K562 (cell line): ENCODE data around the gene HUNK. TPM values are rescaled to one million over a fixed set of nuclear protein-coding genes. Genes with fewer than 3 reads are reported as not detected.

Experiments used
- ATAC-seq: fragments of 200-7000 bp; cut with Tn5 transposase; 3 replicates; pipeline ENCODE4 v1.9.1; 2020; ENCODE audit warnings: moderate library complexity
- BruUV-seq: library from RNA; stranded (reverse); fragments of 400-500 nt; replicated peaks from 2 replicates; lab custom pipeline; 2021; lab: Mats Ljungman, UMichigan
- CTCF ChIA-PET: fragments of 300-600 bp; formaldehyde crosslinking; extraction: SDS; loops from one replicate; lab custom pipeline; 2021; ENCODE audit warnings: low intra/inter-chr PET ratio; lab: Yijun Ruan, JAX
- POLR2A ChIA-PET: fragments of 300-600, 350-650 bp; sonication (Branson Sonifier 250); formaldehyde crosslinking; extraction: SDS; loops from one replicate; lab custom pipeline; 2021; ENCODE audit warnings: antibody characterized with exemption, inconsistent platforms; lab: Yijun Ruan, JAX
- DNase-seq, 4 experiments: peaks; one replicate each; pipeline versions ENCODE4 v3.0.0 to v3.0.0-alpha.2; 2011 to 2018; ENCODE audit warnings: low spot score in 3 of 4, mixed read lengths in 3 of 4; ENCODE audit errors: extremely low read depth in 1 of 4
- FAIRE-seq: peaks from 2 replicates; lab custom pipeline; 2011; peaks lifted over from hg19 to GRCh38; lab: Jason Lieb, UNC
- H2AFZ ChIP-seq: 2 replicates; pipeline ENCODE4 v1.6.0; 2011; ENCODE audit warnings: low read depth, low read length, control low read depth, inconsistent platforms
- H3K27ac ChIP-seq: fragments of 200-600 bp; 3 replicates; pipeline ENCODE4 v1.8.0; 2011; ENCODE audit warnings: low read depth, mild to moderate bottlenecking, control low read depth, inconsistent platforms, low read length, moderate library complexity, mixed read lengths; ENCODE audit errors: extremely low read depth
- H3K27me3 ChIP-seq, 2 experiments: fragments of 300-600 bp in 1 of 2; 2 replicates in 1 of 2; 3 replicates in 1 of 2; pipeline versions ENCODE4 v1.6.0 to v1.8.0; 2011; ENCODE audit warnings: inconsistent platforms in 2 of 2, low read length in 2 of 2, mild to moderate bottlenecking in 1 of 2, mixed read lengths in 1 of 2, moderate library complexity in 1 of 2; ENCODE audit not compliant: control insufficient read depth in 2 of 2, insufficient read depth in 2 of 2
- H3K36me3 ChIP-seq: fragments of 300-600 bp; 3 replicates; pipeline ENCODE4 v1.8.0; 2011; ENCODE audit warnings: mild to moderate bottlenecking, low read length, inconsistent platforms; ENCODE audit not compliant: control insufficient read depth, insufficient read depth
- H3K4me1 ChIP-seq, 2 experiments: fragments of 200-600 bp in 1 of 2; replicated peaks in 1 of 2; 2 replicates in 1 of 2; 3 replicates in 1 of 2; pipeline versions ENCODE4 v1.5.1 to v1.8.0; 2011; ENCODE audit warnings: inconsistent platforms in 2 of 2, low read length in 2 of 2, mild to moderate bottlenecking in 1 of 2, mixed read lengths in 1 of 2, moderate library complexity in 1 of 2; ENCODE audit not compliant: control insufficient read depth in 2 of 2, insufficient read depth in 2 of 2
- H3K4me2 ChIP-seq: 2 replicates; pipeline ENCODE4 v1.6.1; 2011; ENCODE audit warnings: low read length, control low read depth, inconsistent platforms, mixed read lengths; ENCODE audit not compliant: insufficient read depth
- H3K4me3 ChIP-seq: fragments of 200-600 bp; sonication (generic), shearing (Covaris generic); 2 replicates; pipeline ENCODE4 v1.5.1; 2016; ENCODE audit warnings: control low read depth, inconsistent platforms
- H3K79me2 ChIP-seq: fragments of 200-600 bp; 3 replicates; pipeline ENCODE4 v1.8.0; 2011; ENCODE audit warnings: low read length, inconsistent platforms; ENCODE audit not compliant: control insufficient read depth, insufficient read depth
- H3K9ac ChIP-seq, 2 experiments: 2 replicates each; pipeline versions ENCODE4 v1.6.0 to v1.6.1; 2011; ENCODE audit warnings: low read depth in 2 of 2, low read length in 2 of 2, control low read depth in 1 of 2, inconsistent platforms in 1 of 2, mild to moderate bottlenecking in 1 of 2, mixed read lengths in 1 of 2; ENCODE audit not compliant: insufficient read depth in 1 of 2
- H3K9me1 ChIP-seq: one replicate; pipeline ENCODE4 v1.6.0; 2011; ENCODE audit warnings: inconsistent platforms, mild to moderate bottlenecking, low read length, moderate library complexity; ENCODE audit not compliant: control insufficient read depth, insufficient read depth
- H3K9me3 ChIP-seq: replicated peaks from 2 replicates; pipeline ENCODE4 v1.5.1; 2011; ENCODE audit warnings: low read depth, low read length, inconsistent platforms; ENCODE audit not compliant: control insufficient read depth, insufficient read depth
- H4K20me1 ChIP-seq: replicated peaks from 2 replicates; pipeline ENCODE4 v1.6.1; 2011; ENCODE audit warnings: low read length, inconsistent platforms, mixed read lengths; ENCODE audit not compliant: control insufficient read depth, insufficient read depth
- CBX1 ChIP-seq: sonication (generic); IDR thresholded peaks from 2 replicates; pipeline ENCODE4 v1.6.1; 2016; ENCODE audit warnings: antibody characterized with exemption, low read depth, mild to moderate bottlenecking
- CCAR2 ChIP-seq: fragments of 200-400 bp; formaldehyde crosslinking; IDR thresholded peaks from 2 replicates; pipeline ENCODE4 v1.6.1; 2017; ENCODE audit warnings: mild to moderate bottlenecking, low read depth, low read length
- CTCFL ChIP-seq: IDR thresholded peaks from 2 replicates; pipeline ENCODE4 v1.6.1; 2011; ENCODE audit warnings: borderline replicate concordance, low read depth, mild to moderate bottlenecking, moderate library complexity, low read length; ENCODE audit not compliant: insufficient read depth, poor library complexity, severe bottlenecking
- EP300 ChIP-seq: IDR thresholded peaks from 2 replicates; pipeline ENCODE4 v1.6.1; 2012; ENCODE audit warnings: low read length, improper control_type of control experiment
- GATAD2A ChIP-seq: fragments of 450-650 bp; IDR thresholded peaks from 2 replicates; pipeline ENCODE4 v1.6.1; 2017
- NCOA1 ChIP-seq: fragments of 450-650 bp; IDR thresholded peaks from 2 replicates; pipeline ENCODE4 v1.6.1; 2016; ENCODE audit warnings: low read depth
- OTX1 ChIP-seq: fragments of 450-650 bp; formaldehyde crosslinking; IDR thresholded peaks from 2 replicates; pipeline ENCODE4 v1.4.0; 2022; ENCODE audit warnings: mild to moderate bottlenecking
- POLR2AphosphoS2 ChIP-seq: IDR thresholded peaks from 2 replicates; pipeline ENCODE4 v1.6.1; 2012; ENCODE audit warnings: low read length, improper control_type of control experiment
- RBM17 ChIP-seq: fragments of 200-400 bp; formaldehyde crosslinking; IDR thresholded peaks from 2 replicates; pipeline ENCODE4 v1.6.1; 2017; ENCODE audit warnings: low read depth, mild to moderate bottlenecking, low read length, borderline replicate concordance
- RBM34 ChIP-seq: fragments of 200-400 bp; formaldehyde crosslinking; IDR thresholded peaks from 2 replicates; pipeline ENCODE4 v1.6.1; 2018; ENCODE audit warnings: low read length, borderline replicate concordance; ENCODE audit not compliant: insufficient read depth
- SPI1 ChIP-seq: IDR thresholded peaks from 2 replicates; pipeline ENCODE4 v1.6.1; 2011; ENCODE audit warnings: low read depth, low read length, control low read depth, borderline replicate concordance
- STAT6 ChIP-seq: sonication (generic); formaldehyde crosslinking; IDR thresholded peaks from 2 replicates; pipeline ENCODE4 v1.8.1; 2023; ENCODE audit warnings: mild to moderate bottlenecking, missing genetic modification reagents
- THRAP3 ChIP-seq: fragments of 450-650 bp; IDR thresholded peaks from 2 replicates; pipeline ENCODE4 v1.6.1; 2016; ENCODE audit warnings: mild to moderate bottlenecking, inconsistent platforms, borderline replicate concordance
- TRIM25 ChIP-seq: fragments of 450-650 bp; IDR thresholded peaks from 2 replicates; pipeline ENCODE4 v1.7.0; 2016; ENCODE audit warnings: borderline replicate concordance
- XRCC4 ChIP-seq: IDR thresholded peaks from one replicate; pipeline ENCODE4 v1.6.1; 2011; ENCODE audit not compliant: insufficient read depth, insufficient read length; ENCODE audit errors: extremely low read depth
- ZKSCAN8 ChIP-seq: fragments of 200-800 bp; sonication (Bioruptor generic); IDR thresholded peaks from 2 replicates; pipeline ENCODE4 v1.6.1; 2016; ENCODE audit warnings: missing genetic modification characterization, missing compliant biosample characterization
- ZNF224 ChIP-seq: sonication (generic); formaldehyde crosslinking; IDR thresholded peaks from 2 replicates; pipeline ENCODE4 v1.8.0; 2022; ENCODE audit warnings: mild to moderate bottlenecking, missing genetic modification reagents
- ZNF780A ChIP-seq: fragments of 250-450 bp; sonication (Bioruptor Pico); IDR thresholded peaks from 2 replicates; pipeline ENCODE4 v1.5.0; 2021; ENCODE audit warnings: mild to moderate bottlenecking
- WGBS: fragments of 100-300 bp; shearing (Covaris generic); methylation state at CpG from one replicate; pipeline ENCODE4 v1.1.6; 2016; ENCODE audit warnings: low coverage, mixed read lengths; ENCODE audit not compliant: insufficient coverage; ENCODE audit errors: missing lambda C conversion rate; 5-methylcytosine and 5-hydroxymethylcytosine counted together
- in situ Hi-C: fragments of 300-500 bp; cut with MboI; formaldehyde crosslinking; loops from 4 replicates; pipeline ENCODE4 v1.15.0; 2018; ENCODE audit warnings: inconsistent platforms, mixed read lengths
- intact Hi-C: fragments of 100-400 bp; cut with micrococcal nuclease; formaldehyde crosslinking; loops from 2 replicates; pipeline ENCODE4 v1.14.2; 2022
- polyA plus RNA-seq, 8 experiments: library from polyadenylated mRNA; depleted of rRNA in 4 of 8; stranded (reverse) in 5 of 8; unstranded in 3 of 8; fragments of >200 nt; fragmentation: Nextera tagmentation in 2 of 8; fragmentation: Illumina TruSeq in 1 of 8; extraction: Ambion mirVana in 2 of 8; extraction: Trizol in 1 of 8; gene quantifications; 2 replicates each; pipeline versions ENCODE4 v1.2.1 to v1.2.3, GENCODE V29; 2011 to 2014; ENCODE audit warnings: inconsistent platforms in 1 of 8, missing spikeins in 1 of 8
- total RNA-seq, 7 experiments: library from RNA; depleted of rRNA in 6 of 7; stranded (reverse); fragments of >200 nt in 6 of 7; fragmentation: Illumina TruSeq in 2 of 7; extraction: Trizol in 2 of 7; gene quantifications; 2 replicates each; pipeline versions ENCODE4 v1.2.1 to v1.2.3, GENCODE V29; 2011 to 2021; ENCODE audit warnings: low replicate concordance in 1 of 7

HUNK gene
- total and polyA plus RNA-seq, 9 of the 15 experiments (the other 6 are each of a cell fraction or from before 2014, with no cell fraction given) = not detected

- Histone ChIP-seq H3K9ac (no peak overlapping the region), H3K4me1 (no peaks in the 10 kb centered on the region), H3K27me3 (peaks cover 11 to 22% of the 10 kb centered on the region in 2 experiments; a peak in 4 of 5 replicates), H4K20me1 (no peaks in the 10 kb centered on the region), H3K79me2 (no peaks in the 10 kb centered on the region), H3K36me3 (no peaks in the 10 kb centered on the region), H3K27ac (no peak overlapping the region), H2AFZ (no peak overlapping the region), H3K4me3 (no peak overlapping the region), H3K4me2 (no peak overlapping the region), H3K9me1 (no peaks in the 10 kb centered on the region), H3K9me3 (no peaks in the 10 kb centered on the region)
- BruUV-seq = no TSS peak
- FAIRE-seq (no peak), DNase-seq (no peak), ATAC-seq (no peak)
- in situ Hi-C loops (no loop called here), intact Hi-C loops (no loop called here)
- POLR2A ChIA-PET = no interaction called here
- WGBS = under 1% methylated on average over 9 of the region's 9 CpGs
- CTCF ChIA-PET = no interaction called here
- no peak for TF ChIP-seq ZKSCAN8
- TF ChIP-seq ZNF224 = no peak
- TF ChIP-seq CTCFL = no peak
- no peak for TF ChIP-seq XRCC4
- TF ChIP-seq CBX1 = no peak
- no peak for TF ChIP-seq RBM17
- no peak for TF ChIP-seq RBM34
- TF ChIP-seq STAT6 = no peak
- TF ChIP-seq OTX1 (CRISPR knock-in tag) = no peak
- TF ChIP-seq TRIM25 = no peak
- no peak for TF ChIP-seq CCAR2
- no peak for TF ChIP-seq POLR2AphosphoS2
- TF ChIP-seq ZNF780A (CRISPR knock-in tag) = no peak
- TF ChIP-seq SPI1 = no peak
- TF ChIP-seq GATAD2A = no peak
- TF ChIP-seq THRAP3 = no peak
- no peak for TF ChIP-seq EP300
- TF ChIP-seq NCOA1 = no peak
Observed at GRCh38 chr21:31892686-31893085, 19.9 kb downstream of the HUNK start.
